ENCODE results near the gene MS4A18.

GRCh38 chr11:60744114-60744513 lies 19.6 kb downstream of the MS4A18 start:
- TF ChIP-seq CTCF (IDR thresholded peaks at IDR 0.05 in 2 of 3, conservative IDR thresholded peaks at IDR 0.05 in 1 of 3; ENCODE audit: borderline replicate concordance in 1 of 3, insufficient read depth in 1 of 3, low read depth in 2 of 3, low read length in 2 of 3): no peak
- TF ChIP-seq CEBPB (IDR thresholded peaks at IDR 0.05; ENCODE audit: low read depth): no peak
- TF ChIP-seq EZH2phosphoT487 (IDR thresholded peaks at IDR 0.05; ENCODE audit: borderline replicate concordance): no peak
- TF ChIP-seq SRF (IDR thresholded peaks at IDR 0.05; ENCODE audit: low read depth): no peak
- TF ChIP-seq MAX (IDR thresholded peaks at IDR 0.05): no peak

All from HCT116 (cell line).